GM23338 (cell line): ENCODE data around the gene USH2A. TPM values are rescaled to one million over a fixed set of nuclear protein-coding genes. Genes with fewer than 3 reads are reported as not detected.

Experiments
- ATAC-seq: fragments of 200-7000 bp; cut with Tn5 transposase; 3 replicates; pipeline ENCODE4 v1.9.1; 2020
- DNase-seq: peaks from one replicate; pipeline ENCODE4 v3.0.0-alpha.2; 2015; ENCODE audit warnings: low spot score
- H2AFZ ChIP-seq: fragments of 200-600 bp; sonication (generic); 2 replicates; pipeline ENCODE4 v1.8.0; 2016; ENCODE audit warnings: antibody characterized with exemption, mild to moderate bottlenecking, moderate library complexity
- H3F3A ChIP-seq: fragments of 200-600 bp; sonication (generic); replicated peaks from 2 replicates; pipeline ENCODE4 v1.8.0; 2017; ENCODE audit warnings: antibody characterized with exemption, mixed run types, low read depth
- H3K27ac ChIP-seq: fragments of 200-600 bp; sonication (generic); 2 replicates; pipeline ENCODE4 v1.6.1; 2016; ENCODE audit warnings: low read depth
- H3K27me3 ChIP-seq: fragments of 200-600 bp; sonication (generic); 2 replicates; pipeline ENCODE4 v1.8.0; 2016; ENCODE audit warnings: mild to moderate bottlenecking, mixed run types, moderate library complexity; ENCODE audit not compliant: insufficient read depth
- H3K36me3 ChIP-seq: fragments of 200-600 bp; sonication (generic); 2 replicates; pipeline ENCODE4 v1.8.0; 2016; ENCODE audit warnings: mild to moderate bottlenecking; ENCODE audit not compliant: insufficient read depth
- H3K4me1 ChIP-seq: fragments of 200-600 bp; sonication (generic); 2 replicates; pipeline ENCODE4 v1.8.0; 2016; ENCODE audit warnings: mild to moderate bottlenecking, moderate library complexity; ENCODE audit not compliant: insufficient read depth
- H3K4me2 ChIP-seq: fragments of 200-600 bp; sonication (generic); 2 replicates; pipeline ENCODE4 v1.7.1; 2017; ENCODE audit warnings: mixed run types
- H3K4me3 ChIP-seq: fragments of 200-600 bp; sonication (generic); 2 replicates; pipeline ENCODE4 v1.6.1; 2016; ENCODE audit warnings: mixed run types
- H3K79me2 ChIP-seq: fragments of 200-600 bp; sonication (generic); replicated peaks from 2 replicates; pipeline ENCODE4 v1.8.0; 2017; ENCODE audit warnings: mild to moderate bottlenecking; ENCODE audit not compliant: insufficient read depth
- H3K9me2 ChIP-seq: fragments of 200-600 bp; sonication (generic); 2 replicates; pipeline ENCODE4 v1.8.0; 2017; ENCODE audit not compliant: insufficient read depth
- H4K20me1 ChIP-seq: fragments of 200-600 bp; sonication (generic); replicated peaks from 2 replicates; pipeline ENCODE4 v1.8.0; 2017; ENCODE audit warnings: mild to moderate bottlenecking; ENCODE audit not compliant: insufficient read depth
- H3K27ac Mint-ChIP-seq: 2 replicates; pipeline ENCODE4 v1.8.0; 2020; ENCODE audit warnings: inconsistent platforms, mild to moderate bottlenecking, moderate library complexity, mixed read lengths
- H3K27me3 Mint-ChIP-seq: 3 replicates; pipeline ENCODE4 v1.8.0; 2022; ENCODE audit warnings: low read depth, mild to moderate bottlenecking, moderate library complexity, mixed read lengths, inconsistent platforms; ENCODE audit not compliant: insufficient read depth, poor library complexity
- H3K36me3 Mint-ChIP-seq: 3 replicates; pipeline ENCODE4 v1.8.0; 2021; ENCODE audit warnings: low read depth, mild to moderate bottlenecking, inconsistent platforms, moderate library complexity, mixed read lengths
- H3K4me1 Mint-ChIP-seq: 3 replicates; pipeline ENCODE4 v1.8.0; 2020; ENCODE audit warnings: mild to moderate bottlenecking, inconsistent platforms, mixed read lengths
- H3K4me3 Mint-ChIP-seq: 3 replicates; pipeline ENCODE4 v1.8.0; 2021; ENCODE audit warnings: moderate library complexity, mild to moderate bottlenecking, inconsistent platforms, mixed read lengths
- H3K9me3 Mint-ChIP-seq: 3 replicates; pipeline ENCODE4 v1.8.0; 2020; ENCODE audit warnings: moderate library complexity, mild to moderate bottlenecking, inconsistent platforms, mixed read lengths
- CREB1 ChIP-seq: fragments of 250-450 bp; sonication (Bioruptor Pico); IDR thresholded peaks from 2 replicates; pipeline ENCODE4 v1.5.0; 2020; ENCODE audit warnings: low read depth, mild to moderate bottlenecking, moderate library complexity
- EZH2 ChIP-seq: fragments of 200-600 bp; sonication (generic); IDR thresholded peaks from one replicate; pipeline ENCODE4 v1.8.0; 2017; ENCODE audit warnings: antibody characterized with exemption, mild to moderate bottlenecking, low read depth; ENCODE audit not compliant: unreplicated experiment
- EZH2phosphoT487 ChIP-seq: fragments of 200-600 bp; sonication (generic); IDR thresholded peaks from one replicate; pipeline ENCODE4 v1.8.1; 2018; ENCODE audit warnings: antibody characterized with exemption; ENCODE audit not compliant: unreplicated experiment
- JUNB ChIP-seq: IDR thresholded peaks from one replicate; pipeline ENCODE4 v1.6.1; 2016; ENCODE audit warnings: antibody characterized with exemption; ENCODE audit not compliant: unreplicated experiment
- NANOG ChIP-seq: IDR thresholded peaks from 2 replicates; pipeline ENCODE4 v1.6.1; 2016; ENCODE audit warnings: antibody characterized with exemption, borderline replicate concordance
- POLR2AphosphoS5 ChIP-seq: IDR thresholded peaks from 2 replicates; pipeline ENCODE4 v1.6.1; 2016; ENCODE audit warnings: antibody characterized with exemption, low read depth
- STAT1 ChIP-seq: IDR thresholded peaks from one replicate; pipeline ENCODE4 v1.6.1; 2016; ENCODE audit warnings: antibody characterized with exemption; ENCODE audit not compliant: unreplicated experiment
- ZNF114 ChIP-seq: fragments of 250-450 bp; sonication (Bioruptor Pico); IDR thresholded peaks from 2 replicates; pipeline ENCODE4 v1.5.0; 2020; ENCODE audit warnings: mild to moderate bottlenecking, moderate library complexity
- ZNF331 ChIP-seq: fragments of 250-450 bp; sonication (Bioruptor Pico); IDR thresholded peaks from 2 replicates; pipeline ENCODE4 v1.5.0; 2020; ENCODE audit warnings: low read depth, mild to moderate bottlenecking, moderate library complexity
- polyA plus RNA-seq: library from polyadenylated mRNA; unstranded; fragments of >200 nt; fragmentation: Nextera tagmentation; extraction: Ambion mirVana; gene quantifications from 2 replicates; pipeline ENCODE4 v1.2.1, GENCODE V29; 2016
- total RNA-seq: library from RNA; depleted of rRNA; stranded (reverse); fragments of >200 nt; shearing (Covaris generic); gene quantifications from 2 replicates; pipeline ENCODE4 v1.2.3, GENCODE V29; 2014
- TF ChIP-seq, protein P1 (sequence below): IDR thresholded peaks from 2 replicates; pipeline ENCODE4 v1.6.1; 2016; ENCODE audit warnings: antibody characterized with exemption
- TF ChIP-seq, protein P2 (sequence below): fragments of 250-450 bp; sonication (Bioruptor Pico); IDR thresholded peaks from 2 replicates; pipeline ENCODE4 v1.5.0; 2020; ENCODE audit warnings: mild to moderate bottlenecking, moderate library complexity
- TF ChIP-seq, protein P3 (sequence below): IDR thresholded peaks from one replicate; pipeline ENCODE4 v1.6.1; 2018; ENCODE audit warnings: antibody characterized with exemption; ENCODE audit not compliant: unreplicated experiment
- TF ChIP-seq, protein P4 (sequence below), 2 experiments: fragments of 200-600 bp in 1 of 2; sonication (generic) in 1 of 2; conservative IDR thresholded peaks; 2 replicates each; pipeline versions ENCODE4 v1.5.1 to v1.6.1; 2016 to 2017; ENCODE audit warnings: antibody characterized with exemption in 2 of 2, low read depth in 2 of 2, mild to moderate bottlenecking in 2 of 2, moderate library complexity in 1 of 2

Gene USH2A
- total and polyA plus RNA-seq, 2 experiments from 2014 or later, result 0.03 TPM

DNA sequence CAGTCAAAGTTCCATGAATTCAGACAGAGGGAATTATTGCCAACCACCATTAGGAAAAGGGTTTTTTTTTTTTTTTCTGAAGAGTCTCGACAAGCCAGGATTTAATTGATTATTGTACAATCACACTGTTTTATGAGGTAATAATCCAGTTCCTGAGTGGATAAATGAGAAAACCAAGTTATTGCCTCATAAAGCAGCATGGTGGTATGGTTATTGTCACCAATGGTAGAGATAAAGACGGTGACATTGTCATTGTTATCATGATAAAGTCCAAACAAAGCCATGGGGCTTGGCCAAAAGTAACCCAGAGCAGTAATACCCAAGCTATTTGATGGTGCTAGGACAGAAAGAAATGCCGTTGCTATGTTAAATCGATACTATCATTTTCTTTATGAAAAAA lies 232.8 kb downstream of the USH2A start (continued):
- TF ChIP-seq ZNF114 (CRISPR knock-in tag), result no peak

DNA sequence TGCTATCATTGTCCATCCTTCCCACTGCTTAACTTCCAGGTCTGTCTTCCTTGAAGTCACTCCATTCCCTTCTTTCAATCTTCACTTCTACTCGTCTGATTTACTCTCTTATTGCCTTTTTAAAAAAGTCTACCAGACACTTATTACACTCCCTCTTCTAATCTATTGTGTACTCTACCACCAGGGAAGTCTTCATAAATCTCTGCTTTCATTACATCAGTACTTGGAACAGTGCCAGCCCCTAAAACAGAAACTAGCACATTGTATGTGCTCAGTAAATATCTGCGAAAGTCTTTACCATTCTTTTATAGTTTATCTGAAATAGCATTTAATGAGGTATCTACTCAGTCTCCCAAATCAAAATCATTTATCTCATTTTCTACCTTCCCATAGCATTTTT lies 236.4 kb downstream of the USH2A start:
- Histone ChIP-seq H4K20me1 (no peaks in the 10 kb centered on the region), H3K27ac (no peak overlapping the region), H2AFZ (no peak overlapping the region), H3K27me3 (no peaks in the 10 kb centered on the region), H3K9me2 (no peaks in the 10 kb centered on the region), H3F3A (no peaks in the 10 kb centered on the region), H3K79me2 (no peaks in the 10 kb centered on the region), H3K4me1 (peaks cover 39% of the 10 kb centered on the region), H3K36me3 (no peaks in the 10 kb centered on the region), H3K4me3 (no peak overlapping the region), H3K4me2 (no peak overlapping the region)
- ATAC-seq, result no peak
- Mint-ChIP-seq H3K27me3 (no peaks in the 10 kb centered on the region), H3K36me3 (no peaks in the 10 kb centered on the region), H3K27ac (no peak overlapping the region), H3K4me1 (peaks cover 36% of the 10 kb centered on the region), H3K9me3 (no peaks in the 10 kb centered on the region), H3K4me3 (no peak overlapping the region)
- no peak for TF ChIP-seq POLR2AphosphoS5
- TF ChIP-seq EZH2, result no peak
- no peak for TF ChIP-seq JUNB
- TF ChIP-seq EZH2phosphoT487, result no peak
- TF ChIP-seq, protein P1, sequence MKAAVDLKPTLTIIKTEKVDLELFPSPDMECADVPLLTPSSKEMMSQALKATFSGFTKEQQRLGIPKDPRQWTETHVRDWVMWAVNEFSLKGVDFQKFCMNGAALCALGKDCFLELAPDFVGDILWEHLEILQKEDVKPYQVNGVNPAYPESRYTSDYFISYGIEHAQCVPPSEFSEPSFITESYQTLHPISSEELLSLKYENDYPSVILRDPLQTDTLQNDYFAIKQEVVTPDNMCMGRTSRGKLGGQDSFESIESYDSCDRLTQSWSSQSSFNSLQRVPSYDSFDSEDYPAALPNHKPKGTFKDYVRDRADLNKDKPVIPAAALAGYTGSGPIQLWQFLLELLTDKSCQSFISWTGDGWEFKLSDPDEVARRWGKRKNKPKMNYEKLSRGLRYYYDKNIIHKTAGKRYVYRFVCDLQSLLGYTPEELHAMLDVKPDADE, result no peak
- TF ChIP-seq STAT1, result no peak
- no peak for TF ChIP-seq ZNF114 (CRISPR knock-in tag)
- TF ChIP-seq, protein P2, sequence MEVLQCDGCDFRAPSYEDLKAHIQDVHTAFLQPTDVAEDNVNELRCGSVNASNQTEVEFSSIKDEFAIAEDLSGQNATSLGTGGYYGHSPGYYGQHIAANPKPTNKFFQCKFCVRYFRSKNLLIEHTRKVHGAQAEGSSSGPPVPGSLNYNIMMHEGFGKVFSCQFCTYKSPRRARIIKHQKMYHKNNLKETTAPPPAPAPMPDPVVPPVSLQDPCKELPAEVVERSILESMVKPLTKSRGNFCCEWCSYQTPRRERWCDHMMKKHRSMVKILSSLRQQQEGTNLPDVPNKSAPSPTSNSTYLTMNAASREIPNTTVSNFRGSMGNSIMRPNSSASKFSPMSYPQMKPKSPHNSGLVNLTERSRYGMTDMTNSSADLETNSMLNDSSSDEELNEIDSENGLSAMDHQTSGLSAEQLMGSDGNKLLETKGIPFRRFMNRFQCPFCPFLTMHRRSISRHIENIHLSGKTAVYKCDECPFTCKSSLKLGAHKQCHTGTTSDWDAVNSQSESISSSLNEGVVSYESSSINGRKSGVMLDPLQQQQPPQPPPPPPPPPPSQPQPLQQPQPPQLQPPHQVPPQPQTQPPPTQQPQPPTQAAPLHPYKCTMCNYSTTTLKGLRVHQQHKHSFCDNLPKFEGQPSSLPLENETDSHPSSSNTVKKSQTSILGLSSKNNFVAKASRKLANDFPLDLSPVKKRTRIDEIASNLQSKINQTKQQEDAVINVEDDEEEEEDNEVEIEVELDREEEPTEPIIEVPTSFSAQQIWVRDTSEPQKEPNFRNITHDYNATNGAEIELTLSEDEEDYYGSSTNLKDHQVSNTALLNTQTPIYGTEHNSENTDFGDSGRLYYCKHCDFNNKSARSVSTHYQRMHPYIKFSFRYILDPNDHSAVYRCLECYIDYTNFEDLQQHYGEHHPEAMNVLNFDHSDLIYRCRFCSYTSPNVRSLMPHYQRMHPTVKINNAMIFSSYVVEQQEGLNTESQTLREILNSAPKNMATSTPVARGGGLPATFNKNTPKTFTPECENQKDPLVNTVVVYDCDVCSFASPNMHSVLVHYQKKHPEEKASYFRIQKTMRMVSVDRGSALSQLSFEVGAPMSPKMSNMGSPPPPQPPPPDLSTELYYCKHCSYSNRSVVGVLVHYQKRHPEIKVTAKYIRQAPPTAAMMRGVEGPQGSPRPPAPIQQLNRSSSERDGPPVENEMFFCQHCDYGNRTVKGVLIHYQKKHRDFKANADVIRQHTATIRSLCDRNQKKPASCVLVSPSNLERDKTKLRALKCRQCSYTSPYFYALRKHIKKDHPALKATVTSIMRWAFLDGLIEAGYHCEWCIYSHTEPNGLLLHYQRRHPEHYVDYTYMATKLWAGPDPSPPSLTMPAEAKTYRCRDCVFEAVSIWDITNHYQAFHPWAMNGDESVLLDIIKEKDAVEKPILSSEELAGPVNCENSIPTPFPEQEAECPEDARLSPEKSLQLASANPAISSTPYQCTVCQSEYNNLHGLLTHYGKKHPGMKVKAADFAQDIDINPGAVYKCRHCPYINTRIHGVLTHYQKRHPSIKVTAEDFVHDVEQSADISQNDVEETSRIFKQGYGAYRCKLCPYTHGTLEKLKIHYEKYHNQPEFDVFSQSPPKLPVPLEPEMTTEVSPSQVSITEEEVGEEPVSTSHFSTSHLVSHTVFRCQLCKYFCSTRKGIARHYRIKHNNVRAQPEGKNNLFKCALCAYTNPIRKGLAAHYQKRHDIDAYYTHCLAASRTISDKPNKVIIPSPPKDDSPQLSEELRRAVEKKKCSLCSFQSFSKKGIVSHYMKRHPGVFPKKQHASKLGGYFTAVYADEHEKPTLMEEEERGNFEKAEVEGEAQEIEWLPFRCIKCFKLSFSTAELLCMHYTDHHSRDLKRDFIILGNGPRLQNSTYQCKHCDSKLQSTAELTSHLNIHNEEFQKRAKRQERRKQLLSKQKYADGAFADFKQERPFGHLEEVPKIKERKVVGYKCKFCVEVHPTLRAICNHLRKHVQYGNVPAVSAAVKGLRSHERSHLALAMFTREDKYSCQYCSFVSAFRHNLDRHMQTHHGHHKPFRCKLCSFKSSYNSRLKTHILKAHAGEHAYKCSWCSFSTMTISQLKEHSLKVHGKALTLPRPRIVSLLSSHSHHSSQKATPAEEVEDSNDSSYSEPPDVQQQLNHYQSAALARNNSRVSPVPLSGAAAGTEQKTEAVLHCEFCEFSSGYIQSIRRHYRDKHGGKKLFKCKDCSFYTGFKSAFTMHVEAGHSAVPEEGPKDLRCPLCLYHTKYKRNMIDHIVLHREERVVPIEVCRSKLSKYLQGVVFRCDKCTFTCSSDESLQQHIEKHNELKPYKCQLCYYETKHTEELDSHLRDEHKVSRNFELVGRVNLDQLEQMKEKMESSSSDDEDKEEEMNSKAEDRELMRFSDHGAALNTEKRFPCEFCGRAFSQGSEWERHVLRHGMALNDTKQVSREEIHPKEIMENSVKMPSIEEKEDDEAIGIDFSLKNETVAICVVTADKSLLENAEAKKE, result no peak
- TF ChIP-seq, protein P3, sequence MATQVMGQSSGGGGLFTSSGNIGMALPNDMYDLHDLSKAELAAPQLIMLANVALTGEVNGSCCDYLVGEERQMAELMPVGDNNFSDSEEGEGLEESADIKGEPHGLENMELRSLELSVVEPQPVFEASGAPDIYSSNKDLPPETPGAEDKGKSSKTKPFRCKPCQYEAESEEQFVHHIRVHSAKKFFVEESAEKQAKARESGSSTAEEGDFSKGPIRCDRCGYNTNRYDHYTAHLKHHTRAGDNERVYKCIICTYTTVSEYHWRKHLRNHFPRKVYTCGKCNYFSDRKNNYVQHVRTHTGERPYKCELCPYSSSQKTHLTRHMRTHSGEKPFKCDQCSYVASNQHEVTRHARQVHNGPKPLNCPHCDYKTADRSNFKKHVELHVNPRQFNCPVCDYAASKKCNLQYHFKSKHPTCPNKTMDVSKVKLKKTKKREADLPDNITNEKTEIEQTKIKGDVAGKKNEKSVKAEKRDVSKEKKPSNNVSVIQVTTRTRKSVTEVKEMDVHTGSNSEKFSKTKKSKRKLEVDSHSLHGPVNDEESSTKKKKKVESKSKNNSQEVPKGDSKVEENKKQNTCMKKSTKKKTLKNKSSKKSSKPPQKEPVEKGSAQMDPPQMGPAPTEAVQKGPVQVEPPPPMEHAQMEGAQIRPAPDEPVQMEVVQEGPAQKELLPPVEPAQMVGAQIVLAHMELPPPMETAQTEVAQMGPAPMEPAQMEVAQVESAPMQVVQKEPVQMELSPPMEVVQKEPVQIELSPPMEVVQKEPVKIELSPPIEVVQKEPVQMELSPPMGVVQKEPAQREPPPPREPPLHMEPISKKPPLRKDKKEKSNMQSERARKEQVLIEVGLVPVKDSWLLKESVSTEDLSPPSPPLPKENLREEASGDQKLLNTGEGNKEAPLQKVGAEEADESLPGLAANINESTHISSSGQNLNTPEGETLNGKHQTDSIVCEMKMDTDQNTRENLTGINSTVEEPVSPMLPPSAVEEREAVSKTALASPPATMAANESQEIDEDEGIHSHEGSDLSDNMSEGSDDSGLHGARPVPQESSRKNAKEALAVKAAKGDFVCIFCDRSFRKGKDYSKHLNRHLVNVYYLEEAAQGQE, result no peak
- TF ChIP-seq, protein P4, sequence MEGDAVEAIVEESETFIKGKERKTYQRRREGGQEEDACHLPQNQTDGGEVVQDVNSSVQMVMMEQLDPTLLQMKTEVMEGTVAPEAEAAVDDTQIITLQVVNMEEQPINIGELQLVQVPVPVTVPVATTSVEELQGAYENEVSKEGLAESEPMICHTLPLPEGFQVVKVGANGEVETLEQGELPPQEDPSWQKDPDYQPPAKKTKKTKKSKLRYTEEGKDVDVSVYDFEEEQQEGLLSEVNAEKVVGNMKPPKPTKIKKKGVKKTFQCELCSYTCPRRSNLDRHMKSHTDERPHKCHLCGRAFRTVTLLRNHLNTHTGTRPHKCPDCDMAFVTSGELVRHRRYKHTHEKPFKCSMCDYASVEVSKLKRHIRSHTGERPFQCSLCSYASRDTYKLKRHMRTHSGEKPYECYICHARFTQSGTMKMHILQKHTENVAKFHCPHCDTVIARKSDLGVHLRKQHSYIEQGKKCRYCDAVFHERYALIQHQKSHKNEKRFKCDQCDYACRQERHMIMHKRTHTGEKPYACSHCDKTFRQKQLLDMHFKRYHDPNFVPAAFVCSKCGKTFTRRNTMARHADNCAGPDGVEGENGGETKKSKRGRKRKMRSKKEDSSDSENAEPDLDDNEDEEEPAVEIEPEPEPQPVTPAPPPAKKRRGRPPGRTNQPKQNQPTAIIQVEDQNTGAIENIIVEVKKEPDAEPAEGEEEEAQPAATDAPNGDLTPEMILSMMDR (conservative IDR thresholded peaks at IDR 0.05; ENCODE audit: low read depth in 2 of 2), result no peak
- TF ChIP-seq NANOG, result no peak
- TF ChIP-seq ZNF331 (CRISPR knock-in tag), result no peak
- TF ChIP-seq CREB1 (CRISPR knock-in tag), result no peak
- no peak for DNase-seq
